ENCODE data around the gene MIP.
A peak's percentile ranks its signal among the peaks of the same experiment; 100 is the strongest.

The MIP gene

DNA sequence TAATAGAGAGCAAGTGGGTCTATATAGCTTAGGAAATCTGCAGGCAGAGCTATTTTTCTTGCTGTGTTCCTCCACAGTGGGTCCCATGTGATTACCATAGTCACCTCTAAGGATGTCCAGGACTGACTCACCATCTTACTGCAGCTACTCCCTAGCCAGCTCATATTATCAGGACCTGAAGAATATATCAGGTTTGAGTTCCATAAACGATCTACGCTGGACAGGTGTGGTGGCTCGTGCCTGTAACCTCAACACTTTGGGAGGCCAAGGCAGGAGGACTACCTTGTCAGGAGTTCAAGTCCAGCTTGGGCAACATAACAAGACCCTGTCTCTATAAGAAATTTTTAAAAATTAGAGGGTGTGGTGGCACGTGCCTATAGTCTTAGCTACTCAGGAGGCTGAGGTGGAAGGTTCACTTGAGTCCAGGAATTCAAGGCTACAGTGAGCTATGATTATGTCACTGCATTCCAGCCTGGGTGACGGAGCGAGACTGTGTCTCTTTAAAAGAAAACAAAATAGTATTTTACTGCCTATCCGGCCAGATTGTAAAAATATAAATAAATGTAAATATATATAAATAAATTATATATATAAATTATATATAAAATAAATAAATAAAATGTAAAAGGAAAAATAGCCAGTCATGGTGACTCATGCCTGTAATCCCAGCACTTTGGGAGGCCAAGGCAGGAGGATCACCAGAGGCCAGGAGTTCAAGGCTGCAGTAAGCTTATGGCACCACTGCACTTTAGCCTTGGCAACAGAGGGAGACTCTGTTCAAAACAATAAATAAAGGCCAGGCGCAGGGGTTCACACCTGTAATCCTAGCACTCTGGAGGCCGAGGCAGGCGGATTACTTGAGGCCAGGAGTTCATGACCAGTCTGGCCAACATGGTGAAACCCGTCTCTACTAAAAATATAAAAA, 7.0 kb upstream of the MIP start:
- TF ChIP-seq, protein P1, sequence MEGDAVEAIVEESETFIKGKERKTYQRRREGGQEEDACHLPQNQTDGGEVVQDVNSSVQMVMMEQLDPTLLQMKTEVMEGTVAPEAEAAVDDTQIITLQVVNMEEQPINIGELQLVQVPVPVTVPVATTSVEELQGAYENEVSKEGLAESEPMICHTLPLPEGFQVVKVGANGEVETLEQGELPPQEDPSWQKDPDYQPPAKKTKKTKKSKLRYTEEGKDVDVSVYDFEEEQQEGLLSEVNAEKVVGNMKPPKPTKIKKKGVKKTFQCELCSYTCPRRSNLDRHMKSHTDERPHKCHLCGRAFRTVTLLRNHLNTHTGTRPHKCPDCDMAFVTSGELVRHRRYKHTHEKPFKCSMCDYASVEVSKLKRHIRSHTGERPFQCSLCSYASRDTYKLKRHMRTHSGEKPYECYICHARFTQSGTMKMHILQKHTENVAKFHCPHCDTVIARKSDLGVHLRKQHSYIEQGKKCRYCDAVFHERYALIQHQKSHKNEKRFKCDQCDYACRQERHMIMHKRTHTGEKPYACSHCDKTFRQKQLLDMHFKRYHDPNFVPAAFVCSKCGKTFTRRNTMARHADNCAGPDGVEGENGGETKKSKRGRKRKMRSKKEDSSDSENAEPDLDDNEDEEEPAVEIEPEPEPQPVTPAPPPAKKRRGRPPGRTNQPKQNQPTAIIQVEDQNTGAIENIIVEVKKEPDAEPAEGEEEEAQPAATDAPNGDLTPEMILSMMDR (IDR thresholded peaks at IDR 0.05; ENCODE audit: poor library complexity, severe bottlenecking): no peak
- Histone ChIP-seq H3K27me3 (ENCODE audit: insufficient read depth, poor library complexity, severe bottlenecking) (no peaks in the 10 kb centered on the region), H3K27ac (ENCODE audit: poor library complexity, severe bottlenecking) (no peak overlapping the region), H3K36me3 (ENCODE audit: low read depth) (no peaks in the 10 kb centered on the region), H3K4me3 (ENCODE audit: severe bottlenecking) (no peak overlapping the region), H3K4me1 (ENCODE audit: insufficient read depth, poor library complexity, severe bottlenecking) (no peaks in the 10 kb centered on the region), H3K9me3 (ENCODE audit: severe bottlenecking) (no peaks in the 10 kb centered on the region)
- ATAC-seq (ENCODE audit: low read depth) (peak; percentile 67), DNase-seq (ENCODE audit: low spot score) (no peak)

DNA sequence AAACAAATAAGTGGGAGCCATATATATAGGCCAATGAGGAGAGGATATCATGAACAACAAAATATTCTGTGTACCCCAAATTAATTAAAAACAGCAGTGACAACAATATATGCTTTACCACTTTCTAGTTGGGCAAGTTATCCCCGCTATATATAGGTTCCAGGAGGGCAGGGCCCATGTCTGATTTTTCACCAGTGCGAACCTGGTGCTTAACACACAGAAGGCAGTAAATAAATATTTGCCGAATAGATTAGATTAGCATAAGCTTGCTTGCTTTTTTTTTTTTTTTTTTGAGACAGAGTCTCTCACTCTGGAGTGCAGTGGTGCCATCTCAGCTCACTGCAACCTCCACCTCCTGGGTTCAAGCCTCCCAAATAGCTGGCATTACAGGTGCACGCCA, 3.4 kb upstream of the MIP start:
- DNase-seq (ENCODE audit: low spot score) (no peak), ATAC-seq (ENCODE audit: low read depth) (no peak)
- Histone ChIP-seq H3K9me3 (ENCODE audit: severe bottlenecking) (no peaks in the 10 kb centered on the region), H3K4me3 (ENCODE audit: severe bottlenecking) (no peak overlapping the region), H3K27me3 (ENCODE audit: insufficient read depth, poor library complexity, severe bottlenecking) (no peaks in the 10 kb centered on the region), H3K4me1 (ENCODE audit: insufficient read depth, poor library complexity, severe bottlenecking) (no peaks in the 10 kb centered on the region), H3K27ac (ENCODE audit: poor library complexity, severe bottlenecking) (no peak overlapping the region), H3K36me3 (ENCODE audit: low read depth) (no peaks in the 10 kb centered on the region)
- TF ChIP-seq, protein P1 (IDR thresholded peaks at IDR 0.05; ENCODE audit: poor library complexity, severe bottlenecking): no peak

DNA sequence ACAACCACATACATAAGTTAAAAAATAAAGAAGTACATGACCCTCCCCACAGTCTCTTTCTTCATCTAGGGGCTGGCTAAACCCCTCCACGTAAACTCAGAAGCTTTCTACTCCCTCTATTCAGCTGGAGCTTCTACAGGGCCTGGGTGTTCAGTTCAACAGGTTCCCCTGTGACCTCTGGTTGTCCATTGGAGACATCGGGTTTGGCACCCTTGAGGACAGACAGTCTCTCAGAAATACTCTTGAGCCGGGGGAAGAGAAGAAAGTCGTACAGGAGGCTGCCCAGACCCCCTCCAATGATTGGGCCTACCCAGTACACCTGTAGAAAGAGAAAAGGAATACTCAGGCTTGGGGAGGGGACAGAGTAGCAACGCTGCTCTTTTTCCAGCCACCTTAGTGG, 3.3 kb downstream of the MIP start:
- Histone ChIP-seq H3K36me3 (ENCODE audit: low read depth) (no peaks in the 10 kb centered on the region), H3K4me1 (ENCODE audit: insufficient read depth, poor library complexity, severe bottlenecking) (peaks cover 5% of the 10 kb centered on the region), H3K4me3 (ENCODE audit: severe bottlenecking) (no peak overlapping the region), H3K9me3 (ENCODE audit: severe bottlenecking) (no peaks in the 10 kb centered on the region), H3K27ac (ENCODE audit: poor library complexity, severe bottlenecking) (no peak overlapping the region), H3K27me3 (ENCODE audit: insufficient read depth, poor library complexity, severe bottlenecking) (no peaks in the 10 kb centered on the region)
- ATAC-seq (ENCODE audit: low read depth) (no peak), DNase-seq (ENCODE audit: low spot score) (no peak)
- TF ChIP-seq, protein P1 (IDR thresholded peaks at IDR 0.05; ENCODE audit: poor library complexity, severe bottlenecking): no peak

DNA sequence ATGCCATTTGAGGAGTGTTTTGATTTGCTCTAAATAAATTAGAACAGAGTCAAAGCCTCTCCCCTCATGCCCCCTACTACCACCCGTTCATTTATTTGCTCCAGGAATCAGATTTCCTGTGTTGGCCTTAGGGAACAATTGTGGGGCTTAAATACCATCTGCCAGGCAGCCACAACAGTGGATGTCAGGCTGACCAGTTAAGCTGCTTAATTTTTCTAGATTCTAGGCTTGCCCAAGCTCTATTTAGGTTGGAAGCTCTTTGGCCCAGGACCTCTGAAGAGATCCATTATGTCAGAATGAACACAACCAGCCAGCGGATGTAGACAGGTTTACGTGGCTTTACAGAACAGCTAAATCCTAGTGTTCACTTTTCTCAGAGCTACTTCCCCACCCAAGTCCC, 4.2 kb downstream of the MIP start:
- TF ChIP-seq, protein P1 (IDR thresholded peaks at IDR 0.05; ENCODE audit: poor library complexity, severe bottlenecking): no peak
- Histone ChIP-seq H3K36me3 (ENCODE audit: low read depth) (no peaks in the 10 kb centered on the region), H3K27ac (ENCODE audit: poor library complexity, severe bottlenecking) (no peak overlapping the region), H3K4me3 (ENCODE audit: severe bottlenecking) (no peak overlapping the region), H3K4me1 (ENCODE audit: insufficient read depth, poor library complexity, severe bottlenecking) (peaks cover 5% of the 10 kb centered on the region), H3K27me3 (ENCODE audit: insufficient read depth, poor library complexity, severe bottlenecking) (no peaks in the 10 kb centered on the region), H3K9me3 (ENCODE audit: severe bottlenecking) (no peaks in the 10 kb centered on the region)
- no peak for DNase-seq (ENCODE audit: low spot score)
- ATAC-seq (ENCODE audit: low read depth): no peak

DNA sequence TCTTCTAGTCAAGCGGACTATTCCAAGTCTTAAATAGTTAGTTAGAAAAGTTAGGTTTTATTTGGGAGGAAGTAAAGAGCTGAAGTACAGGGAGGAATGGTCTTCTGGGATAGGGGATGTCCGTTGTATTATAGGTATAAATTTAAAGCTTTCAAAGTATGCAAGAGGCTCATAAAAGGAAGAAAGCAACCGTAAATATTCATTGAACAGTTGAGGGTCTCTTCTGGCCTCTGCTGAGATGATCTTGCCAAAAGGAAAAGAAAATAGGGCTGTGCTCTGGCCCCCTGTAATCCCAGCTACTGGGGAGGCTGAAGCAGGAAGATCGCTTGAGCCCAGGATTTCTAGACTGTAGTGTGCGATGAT, 4.9 kb downstream of the MIP start:
- TF ChIP-seq, protein P1 (IDR thresholded peaks at IDR 0.05; ENCODE audit: poor library complexity, severe bottlenecking): no peak
- peaks cover 5% of the 10 kb centered on the region for H3K4me1 ChIP-seq (ENCODE audit: insufficient read depth, poor library complexity, severe bottlenecking)
- H3K4me3 ChIP-seq (ENCODE audit: severe bottlenecking): peak overlapping the region; percentile 75
- H3K9me3 ChIP-seq (ENCODE audit: severe bottlenecking): no peaks in the 10 kb centered on the region
- no peaks in the 10 kb centered on the region for H3K36me3 ChIP-seq (ENCODE audit: low read depth)
- DNase-seq (ENCODE audit: low spot score): no peak
- H3K27ac ChIP-seq (ENCODE audit: poor library complexity, severe bottlenecking): peak overlapping the region; percentile 72
- no peaks in the 10 kb centered on the region for H3K27me3 ChIP-seq (ENCODE audit: insufficient read depth, poor library complexity, severe bottlenecking)
- no peak for ATAC-seq (ENCODE audit: low read depth)
